ENCODE results near the gene LRRC74B. TPM values are rescaled to one million over a fixed set of nuclear protein-coding genes. Genes with fewer than 3 reads are reported as not detected.
"Not testable (repeated sequence)": the region's sequence is repeated elsewhere in the genome, so short reads cannot be mapped to it uniquely, and the experiment has no call there.

The LRRC74B gene
- total RNA-seq, 2 donors from 2014 or later: not detected

- H3K4me1 ChIP-seq: no peaks in the 10 kb centered on the region
- no peak for TF ChIP-seq CTCF (IDR thresholded peaks at IDR 0.05)
- no peak for DNase-seq
- intact Hi-C loops (cut with DNase I): no loop called here
- H3K27ac ChIP-seq: no peak overlapping the region
- peaks cover 13% of the 10 kb centered on the region for H3K27me3 ChIP-seq
- H3K4me3 ChIP-seq: no peak overlapping the region
- H3K9ac ChIP-seq (ENCODE audit: low read depth in 2 of 2, low read length in 2 of 2): no peak overlapping the region
- H3K9me3 ChIP-seq: no peaks in the 10 kb centered on the region
- no peaks in the 10 kb centered on the region for H3K36me3 ChIP-seq
Measured at GRCh38 chr22:21032868-21033688, 12.7 kb upstream of the LRRC74B start.

- H3K36me3 ChIP-seq: no peaks in the 10 kb centered on the region
- H3K9me3 ChIP-seq: no peaks in the 10 kb centered on the region
- no peak overlapping the region for H3K9ac ChIP-seq (ENCODE audit: low read depth in 2 of 2, low read length in 2 of 2)
- peaks cover 13% of the 10 kb centered on the region for H3K27me3 ChIP-seq
- H3K4me1 ChIP-seq: no peaks in the 10 kb centered on the region
- no peak for TF ChIP-seq CTCF (IDR thresholded peaks at IDR 0.05)
- no peak overlapping the region for H3K4me3 ChIP-seq
- H3K27ac ChIP-seq: no peak overlapping the region
- no peak for DNase-seq
- intact Hi-C loops (cut with DNase I): no loop called here
Measured at GRCh38 chr22:21033895-21034294, 11.9 kb upstream of the LRRC74B start.

- Histone ChIP-seq H3K27ac (no peak overlapping the region), H3K9ac (ENCODE audit: low read depth in 2 of 2, low read length in 2 of 2) (no peak overlapping the region)
- intact Hi-C loops (cut with DNase I): no loop called here
Measured at GRCh38 chr22:21034989-21035388, 10.8 kb upstream of the LRRC74B start.

GRCh38 chr22:21038405-21038804 lies 7.3 kb upstream of the LRRC74B start:
- Histone ChIP-seq H3K27me3 (no peaks in the 10 kb centered on the region), H3K9ac (ENCODE audit: low read depth in 2 of 2, low read length in 2 of 2) (no peak overlapping the region), H3K36me3 (no peaks in the 10 kb centered on the region), H3K27ac (no peak overlapping the region), H3K4me1 (no peaks in the 10 kb centered on the region), H3K9me3 (no peaks in the 10 kb centered on the region), H3K4me3 (no peak overlapping the region)
- intact Hi-C loops (cut with DNase I): no loop called here
- no peak for TF ChIP-seq CTCF (IDR thresholded peaks at IDR 0.05)
- no peak for DNase-seq

More at GRCh38 chr22:21034989-21035388, 10.8 kb upstream of the LRRC74B start:
- no peak overlapping the region for H3K4me3 ChIP-seq
- no peaks in the 10 kb centered on the region for H3K36me3 ChIP-seq
- H3K27me3 ChIP-seq: peaks cover 13% of the 10 kb centered on the region
- H3K9me3 ChIP-seq: no peaks in the 10 kb centered on the region
- no peak for DNase-seq
- no peak for TF ChIP-seq CTCF (IDR thresholded peaks at IDR 0.05)
- no peaks in the 10 kb centered on the region for H3K4me1 ChIP-seq

GRCh38 chr22:21039158-21039557 lies 6.6 kb upstream of the LRRC74B start:
- H3K9ac ChIP-seq (ENCODE audit: low read depth in 2 of 2, low read length in 2 of 2); H3K9me3 ChIP-seq; H3K36me3 ChIP-seq; H3K27ac ChIP-seq; H3K4me1 ChIP-seq; intact Hi-C loops (cut with DNase I); H3K4me3 ChIP-seq; DNase-seq; H3K27me3 ChIP-seq: not testable (repeated sequence)

- H3K9me3 ChIP-seq: no peaks in the 10 kb centered on the region
- no peaks in the 10 kb centered on the region for H3K27me3 ChIP-seq
- H3K36me3 ChIP-seq: no peaks in the 10 kb centered on the region
- no peak overlapping the region for H3K9ac ChIP-seq (ENCODE audit: low read depth in 2 of 2, low read length in 2 of 2)
- peaks cover 10% of the 10 kb centered on the region for H3K4me1 ChIP-seq
- H3K4me3 ChIP-seq: no peak overlapping the region
- no peak overlapping the region for H3K27ac ChIP-seq
- intact Hi-C loops (cut with DNase I): no loop called here
- DNase-seq: no peak
- TF ChIP-seq CTCF (IDR thresholded peaks at IDR 0.05): no peak
Measured at GRCh38 chr22:21041937-21042336, 3.8 kb upstream of the LRRC74B start.

All from colonic mucosa (tissue), 4 donors.